Activated CD8-positive, alpha-beta T cell treated with anti-CD3 and anti-CD28 coated beads, Interleukin-2, amount 10 ng/mL, durations not matched to agents 7 days and 5 days (primary cell): ENCODE data around the gene CHMP2A. TPM values are rescaled to one million over a fixed set of nuclear protein-coding genes. Genes with fewer than 3 reads are reported as not detected.
A peak's percentile ranks its signal among the peaks of the same experiment; 100 is the strongest.

ENCODE experiments used
- ATAC-seq: fragments of 150-1000 bp; cut with Tn5 transposase; one replicate; pipeline ENCODE4 v1.10.0; 2021; ENCODE audit warnings: moderate library complexity
- CTCF ChIA-PET: fragments of 350-600 bp; sonication (Branson Sonifier 250); formaldehyde crosslinking; loops from one replicate; lab custom pipeline; 2021; ENCODE audit warnings: antibody characterized with exemption; lab: Charles Lee
- POLR2A ChIA-PET: fragments of 350-600 bp; sonication (Branson Sonifier 250); formaldehyde crosslinking; loops from one replicate; lab custom pipeline; 2021; ENCODE audit warnings: antibody characterized with exemption; lab: Charles Lee
- DNase-seq: peaks from one replicate; pipeline ENCODE4 v3.0.0-alpha.2; 2020
- H3K27ac Mint-ChIP-seq: one replicate; pipeline ENCODE4 v1.8.0; 2021; ENCODE audit warnings: mild to moderate bottlenecking, mixed read lengths
- H3K27me3 Mint-ChIP-seq: one replicate; pipeline ENCODE4 v1.8.0; 2021; ENCODE audit warnings: low read depth, mixed read lengths
- H3K36me3 Mint-ChIP-seq: one replicate; pipeline ENCODE4 v1.8.0; 2021; ENCODE audit warnings: low read depth, mixed read lengths
- H3K4me1 Mint-ChIP-seq: one replicate; pipeline ENCODE4 v1.8.0; 2021; ENCODE audit warnings: low read depth, mixed read lengths
- H3K4me3 Mint-ChIP-seq: one replicate; pipeline ENCODE4 v1.8.0; 2021; ENCODE audit warnings: mild to moderate bottlenecking, mixed read lengths
- H3K9me3 Mint-ChIP-seq: one replicate; pipeline ENCODE4 v1.8.0; 2022; ENCODE audit warnings: mixed read lengths; ENCODE audit not compliant: insufficient read depth
- total RNA-seq, 2 experiments: library from RNA; stranded (reverse); gene quantifications; one replicate each; pipeline ENCODE4 v1.2.3, GENCODE V29; 2021

CHMP2A gene
- total RNA-seq, 2 experiments from 2014 or later, result 108 to 114 TPM

DNA sequence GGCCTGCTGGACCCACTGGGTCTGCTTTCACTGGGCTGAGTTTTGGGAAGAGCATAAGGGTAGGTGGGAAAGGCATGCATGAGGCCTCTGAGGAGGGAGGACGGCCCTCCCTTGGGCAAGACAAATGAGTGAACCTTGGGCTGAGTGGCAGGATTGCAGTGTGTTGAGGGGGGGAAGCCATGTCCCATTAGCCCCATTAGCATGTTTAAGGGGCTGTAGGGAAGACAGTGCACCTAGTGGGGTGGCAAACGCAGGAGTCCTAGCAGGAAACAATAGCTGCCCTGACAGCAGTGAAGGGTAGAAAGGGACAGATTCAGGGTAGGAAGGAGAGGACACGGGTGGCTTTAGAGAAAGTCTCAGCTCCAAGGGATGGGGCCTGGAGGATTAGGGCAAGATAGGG is 32.2 kb downstream of the CHMP2A start:
- ATAC-seq (no peak), DNase-seq (no peak)
- POLR2A ChIA-PET, result no interaction called here
- CTCF ChIA-PET, result interaction anchor here (1.2 kb wide), 2 partner anchors 53 to 58 kb away, joined by 3 to 4 read pairs; no protein-coding TSS in a partner anchor
- H3K27me3 Mint-ChIP-seq, result no peaks in the 10 kb centered on the region
- no peak overlapping the region for H3K4me3 Mint-ChIP-seq
- H3K4me1 Mint-ChIP-seq, result peaks cover 22% of the 10 kb centered on the region
- H3K9me3 Mint-ChIP-seq, result no peaks in the 10 kb centered on the region
- no peak overlapping the region for H3K27ac Mint-ChIP-seq
- peaks cover 7% of the 10 kb centered on the region for H3K36me3 Mint-ChIP-seq

DNA sequence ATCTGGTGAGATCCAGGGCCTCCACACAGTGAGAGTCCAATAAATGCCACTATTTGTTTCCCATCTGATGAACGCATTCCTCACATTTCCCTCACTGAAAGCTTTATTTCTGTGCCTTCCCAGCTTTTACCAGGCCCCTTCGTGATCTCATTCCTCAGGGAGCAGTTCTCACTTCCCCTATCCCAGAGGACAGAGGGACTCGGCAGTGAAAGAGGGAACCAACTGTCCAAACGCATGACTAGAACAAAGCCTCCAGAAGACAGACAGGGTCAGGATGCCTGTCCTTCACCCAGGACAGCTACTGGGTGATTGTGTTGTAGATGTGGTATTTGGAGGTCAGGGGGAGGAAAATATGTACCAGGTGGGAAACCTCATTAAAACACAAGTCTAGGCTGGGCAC is 33.3 kb downstream of the CHMP2A start:
- H3K4me3 Mint-ChIP-seq, result no peak overlapping the region
- ATAC-seq (no peak), DNase-seq (no peak)
- CTCF ChIA-PET, result interaction anchor here (1.5 to 5.6 kb wide), 6 partner anchors 14 to 62 kb away, joined by 4 to 94 read pairs (median 44); partner anchors contain the start of genes CHMP2A and TRIM28
- POLR2A ChIA-PET, result interaction anchor here (1.2 to 3.5 kb wide), 2 partner anchors 23 to 54 kb away, joined by 4 to 18 read pairs; no protein-coding TSS in a partner anchor
- H3K36me3 Mint-ChIP-seq, result peaks cover 9% of the 10 kb centered on the region
- no peaks in the 10 kb centered on the region for H3K9me3 Mint-ChIP-seq
- no peaks in the 10 kb centered on the region for H3K27me3 Mint-ChIP-seq
- peaks cover 27% of the 10 kb centered on the region for H3K4me1 Mint-ChIP-seq
- peak overlapping the region; percentile 28 for H3K27ac Mint-ChIP-seq

DNA sequence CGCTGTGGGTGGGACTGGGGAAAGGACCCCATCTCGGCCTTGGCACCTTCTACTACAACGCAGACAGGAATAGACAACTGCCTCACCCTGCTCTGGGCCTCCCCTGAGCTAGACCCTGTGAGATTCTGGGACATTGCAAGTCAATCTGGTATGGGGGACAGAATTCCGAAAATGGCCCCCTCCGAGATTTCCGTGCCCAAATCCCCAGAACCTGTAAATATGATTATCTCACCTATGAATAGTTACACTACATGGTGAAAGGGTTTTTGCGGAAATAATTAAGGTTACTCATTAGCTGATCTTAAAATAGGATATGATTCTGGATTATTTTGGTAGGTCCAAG is 34.7 kb downstream of the CHMP2A start:
- DNase-seq (no peak), ATAC-seq (no peak)
- H3K4me3 Mint-ChIP-seq, result peak overlapping the region; percentile 96
- no peaks in the 10 kb centered on the region for H3K9me3 Mint-ChIP-seq
- POLR2A ChIA-PET, result interaction anchor here (1.0 to 3.9 kb wide), 13 partner anchors 8 to 337 kb away, joined by 3 to 31 read pairs (median 5); partner anchors contain the start of genes CHMP2A, TRIM28, ZNF132 and ZNF446
- CTCF ChIA-PET, result interaction anchor here (0.7 to 5.6 kb wide), 38 partner anchors 9 to 337 kb away, joined by 3 to 94 read pairs (median 5); partner anchors contain the start of genes CHMP2A, TRIM28, UBE2M and ZNF274
- peak overlapping the region; percentile 97 for H3K27ac Mint-ChIP-seq
- no peaks in the 10 kb centered on the region for H3K27me3 Mint-ChIP-seq
- peaks cover 37% of the 10 kb centered on the region for H3K4me1 Mint-ChIP-seq
- peaks cover 20% of the 10 kb centered on the region for H3K36me3 Mint-ChIP-seq

DNA sequence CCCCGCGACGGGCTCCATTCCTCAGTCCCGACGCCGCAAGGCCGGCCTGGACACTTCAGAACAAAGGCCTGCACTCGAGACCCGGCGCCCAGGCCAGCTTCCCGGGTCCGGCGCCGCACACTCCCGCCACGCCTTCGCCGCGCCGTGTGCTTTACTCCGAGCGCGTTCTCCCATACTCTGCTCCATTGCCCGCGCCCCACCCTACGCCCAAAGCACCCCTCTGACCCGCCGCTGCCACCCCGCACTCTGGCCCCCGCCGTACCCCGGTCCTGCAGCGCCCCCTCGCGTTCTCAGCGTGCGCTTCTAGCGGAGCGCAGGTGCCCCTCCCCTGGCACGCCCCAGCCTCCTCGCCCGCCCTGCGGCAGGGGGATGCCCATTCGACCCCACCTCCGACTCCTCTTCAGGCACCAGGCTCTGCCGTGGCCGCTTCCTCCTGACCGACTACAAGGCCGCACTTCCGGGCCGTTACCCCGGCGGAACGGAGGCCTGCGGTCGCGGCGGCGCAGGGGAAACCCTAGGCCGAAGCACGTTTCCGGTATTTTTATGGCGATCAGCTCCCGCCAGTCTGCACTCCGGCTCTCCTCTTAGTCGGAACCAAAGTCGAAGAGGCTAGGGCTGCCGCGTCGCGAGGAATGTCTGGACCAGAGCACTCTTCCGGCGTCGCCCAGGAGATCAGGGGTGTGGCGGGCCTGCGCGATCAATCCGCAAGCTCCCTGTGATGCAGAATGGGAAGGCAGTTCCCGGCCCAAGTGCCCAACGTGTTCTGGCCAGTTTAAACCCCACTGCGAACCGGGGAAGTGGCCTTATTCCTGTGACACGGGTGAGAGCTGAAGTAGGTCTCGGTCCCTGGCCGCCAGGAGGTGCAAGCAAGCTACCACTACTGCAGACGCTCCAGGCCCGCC is 35.3 kb downstream of the CHMP2A start, which contains the start of gene ZBTB45:
Gene ZBTB45, minus strand, starts transcription at position 456 of the 902 bp plus-strand sequence. CDS start 2,137 bp downstream, outside the sequence.
- H3K4me1 Mint-ChIP-seq, result peaks cover 41% of the 10 kb centered on the region
- DNase-seq (peak; percentile 93), ATAC-seq (peak; percentile 88)
- POLR2A ChIA-PET, result interaction anchor here (0.6 to 3.9 kb wide), 16 partner anchors 9 to 336 kb away, joined by 3 to 31 read pairs (median 5); partner anchors contain the start of genes CHMP2A, TRIM28, ZNF132 and ZNF446
- peaks cover 23% of the 10 kb centered on the region for H3K36me3 Mint-ChIP-seq
- H3K9me3 Mint-ChIP-seq, result no peaks in the 10 kb centered on the region
- peak within 1 kb of the TSS; percentile 97 for H3K27ac Mint-ChIP-seq
- no peaks in the 10 kb centered on the region for H3K27me3 Mint-ChIP-seq
- CTCF ChIA-PET, result interaction anchor here (0.7 to 5.6 kb wide), 39 partner anchors 9 to 337 kb away, joined by 3 to 94 read pairs (median 5); partner anchors contain the start of genes CHMP2A, TRIM28, UBE2M and ZNF274
- H3K4me3 Mint-ChIP-seq, result peak within 1 kb of the TSS; percentile 96

DNA sequence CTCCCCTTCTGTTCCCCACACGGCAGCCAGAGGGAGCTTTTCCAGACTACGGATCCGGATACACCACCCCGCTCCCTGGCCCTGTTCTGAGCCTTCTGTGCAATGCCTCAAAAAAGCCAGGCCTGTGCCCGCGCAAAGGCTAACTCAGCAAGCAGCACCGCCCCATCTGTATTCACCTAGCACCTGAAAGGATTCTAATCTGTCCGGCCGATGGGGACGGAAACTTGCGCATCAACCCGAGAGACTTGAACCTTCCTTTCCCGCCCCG is 35.9 kb downstream of the CHMP2A start:
- H3K27me3 Mint-ChIP-seq, result no peaks in the 10 kb centered on the region
- ChIA-PET CTCF (interaction anchor here (0.7 to 5.6 kb wide), 19 partner anchors 9 to 211 kb away, joined by 3 to 94 read pairs (median 9); partner anchors contain the start of genes CHMP2A, TRIM28, UBE2M and ZNF446), POLR2A (interaction anchor here (1.0 to 3.9 kb wide), 8 partner anchors 10 to 335 kb away, joined by 3 to 31 read pairs (median 16); partner anchors contain the start of genes CHMP2A and TRIM28)
- peaks cover 46% of the 10 kb centered on the region for H3K4me1 Mint-ChIP-seq
- peak overlapping the region; percentile 97 for H3K27ac Mint-ChIP-seq
- H3K4me3 Mint-ChIP-seq, result peak overlapping the region; percentile 96
- no peaks in the 10 kb centered on the region for H3K9me3 Mint-ChIP-seq
- H3K36me3 Mint-ChIP-seq, result peaks cover 25% of the 10 kb centered on the region
- ATAC-seq (peak; percentile 25), DNase-seq (peak; percentile 69)

- Mint-ChIP-seq H3K27me3 (no peaks in the 10 kb centered on the region), H3K27ac (peak overlapping the region; percentile 97), H3K36me3 (peaks cover 27% of the 10 kb centered on the region), H3K4me1 (peaks cover 51% of the 10 kb centered on the region), H3K9me3 (no peaks in the 10 kb centered on the region), H3K4me3 (peak overlapping the region; percentile 96)
- ChIA-PET CTCF (interaction anchor here (0.7 to 5.6 kb wide), 19 partner anchors 9 to 210 kb away, joined by 3 to 94 read pairs (median 9); partner anchors contain the start of genes CHMP2A, TRIM28, UBE2M and ZNF446), POLR2A (interaction anchor here (0.9 to 3.9 kb wide), 8 partner anchors 10 to 62 kb away, joined by 3 to 31 read pairs (median 16); partner anchors contain the start of genes CHMP2A and TRIM28)
- ATAC-seq, result no peak
- DNase-seq, result no peak
Measured at GRCh38 chr19:58518256-58519086, 36.4 kb downstream of the CHMP2A start.

DNA sequence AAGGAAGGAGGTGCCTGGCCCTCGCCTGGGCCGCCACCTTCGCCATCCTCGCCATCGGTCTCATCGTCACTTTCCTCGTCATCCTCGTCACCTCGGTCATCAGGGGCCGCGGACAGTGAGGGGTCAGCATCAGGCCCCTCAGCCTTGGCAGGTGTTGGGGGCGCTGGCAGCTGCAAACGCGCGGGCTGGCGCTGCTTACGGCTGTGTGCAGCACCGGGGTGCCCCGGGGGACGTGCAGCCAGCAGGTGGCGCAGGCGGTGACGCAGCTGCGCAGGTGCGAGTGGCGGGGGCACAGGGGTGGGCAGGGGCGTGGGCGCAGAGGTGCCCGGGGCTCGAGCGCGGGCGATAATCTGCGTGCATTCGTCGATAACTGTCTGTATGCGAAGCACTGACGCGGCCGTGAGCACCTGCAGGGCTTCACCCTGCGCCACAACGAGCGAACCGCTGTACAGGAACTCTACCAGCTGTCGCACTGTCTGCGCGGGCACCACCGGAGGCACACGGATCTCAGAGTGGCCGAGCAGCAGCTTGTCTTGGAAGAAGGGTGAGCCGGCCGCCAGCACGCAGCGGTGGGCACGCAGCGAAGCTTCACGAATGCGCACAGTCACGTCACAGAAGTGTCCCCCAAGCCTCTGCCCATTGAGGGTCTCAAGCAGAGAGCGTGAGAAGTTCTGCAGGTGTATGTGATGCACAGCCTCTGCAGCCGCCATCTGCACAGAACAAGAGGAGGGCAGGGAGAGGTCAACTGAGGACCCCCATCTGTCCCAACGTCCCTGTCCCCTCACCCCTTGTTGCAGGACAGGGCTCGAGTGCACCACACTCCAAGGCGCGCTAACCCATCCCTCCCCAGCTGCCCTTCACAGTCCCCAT is 37.7 kb downstream of the CHMP2A start:
- Mint-ChIP-seq H3K4me3 (no peak overlapping the region), H3K27me3 (no peaks in the 10 kb centered on the region), H3K27ac (peak overlapping the region; percentile 34), H3K36me3 (peaks cover 27% of the 10 kb centered on the region), H3K4me1 (peaks cover 57% of the 10 kb centered on the region), H3K9me3 (no peaks in the 10 kb centered on the region)
- ATAC-seq (no peak), DNase-seq (no peak)
- CTCF ChIA-PET, result interaction anchor here (3.6 to 5.6 kb wide), 2 partner anchors 17 to 63 kb away, joined by 24 to 94 read pairs; no protein-coding TSS in a partner anchor
- POLR2A ChIA-PET, result interaction anchor here (3.9 kb wide), 1 partner anchor 37 kb away, joined by 31 read pairs; the partner anchor contains the start of gene CHMP2A

DNA sequence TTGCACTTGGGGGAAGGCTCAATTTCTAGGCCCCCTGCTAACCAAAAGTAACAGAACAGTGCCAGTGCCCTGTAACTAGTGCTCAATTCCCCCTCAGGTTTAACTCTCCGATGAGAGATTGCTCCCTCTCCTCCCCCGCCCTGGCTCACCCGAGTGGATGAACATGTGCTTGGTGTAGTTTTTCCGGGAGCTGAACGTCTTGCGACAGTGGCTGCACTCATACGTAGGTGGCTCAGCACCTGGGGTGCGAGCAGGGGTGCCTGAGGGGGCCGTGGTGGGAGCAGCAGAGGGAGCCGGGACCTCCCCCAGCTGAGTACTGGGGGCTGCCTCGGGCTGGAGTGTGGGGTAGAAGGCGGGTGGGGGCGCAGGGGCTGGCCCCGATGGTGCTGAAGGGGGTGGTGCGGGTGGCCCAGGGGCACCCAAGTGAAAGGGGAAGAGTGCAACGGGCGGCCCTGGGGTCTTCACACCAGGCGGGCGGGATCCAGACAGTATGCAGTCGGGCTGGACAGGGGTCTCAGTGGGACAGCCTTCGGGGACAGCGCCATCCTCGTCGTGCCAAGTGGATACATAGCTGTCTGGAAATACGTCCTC is 38.6 kb downstream of the CHMP2A start:
- Mint-ChIP-seq H3K4me1 (peaks cover 56% of the 10 kb centered on the region), H3K27me3 (no peaks in the 10 kb centered on the region), H3K4me3 (peak overlapping the region; percentile 48), H3K9me3 (no peaks in the 10 kb centered on the region), H3K27ac (peak overlapping the region; percentile 67), H3K36me3 (peaks cover 27% of the 10 kb centered on the region)
- ChIA-PET POLR2A (no interaction called here), CTCF (interaction anchor here (5.6 kb wide), 1 partner anchor 64 kb away, joined by 94 read pairs; no protein-coding TSS in a partner anchor)
- ATAC-seq, result no peak
- DNase-seq, result no peak

GRCh38 chr19:58515259-58515658 is 39.6 kb downstream of the CHMP2A start:
- ATAC-seq, result no peak
- DNase-seq, result no peak
- no peaks in the 10 kb centered on the region for H3K27me3 Mint-ChIP-seq
- peak overlapping the region; percentile 67 for H3K27ac Mint-ChIP-seq
- no peaks in the 10 kb centered on the region for H3K9me3 Mint-ChIP-seq
- H3K4me3 Mint-ChIP-seq, result peak overlapping the region; percentile 78
- ChIA-PET CTCF (no interaction called here), POLR2A (no interaction called here)
- peaks cover 27% of the 10 kb centered on the region for H3K36me3 Mint-ChIP-seq
- peaks cover 52% of the 10 kb centered on the region for H3K4me1 Mint-ChIP-seq
